ENCODE data around the gene PXDN. TPM values are rescaled to one million over a fixed set of nuclear protein-coding genes. Genes with fewer than 3 reads are reported as not detected.

The PXDN gene
- total RNA-seq, 2 experiments from 2014 or later: 0.86 to 1.8 TPM

DNA sequence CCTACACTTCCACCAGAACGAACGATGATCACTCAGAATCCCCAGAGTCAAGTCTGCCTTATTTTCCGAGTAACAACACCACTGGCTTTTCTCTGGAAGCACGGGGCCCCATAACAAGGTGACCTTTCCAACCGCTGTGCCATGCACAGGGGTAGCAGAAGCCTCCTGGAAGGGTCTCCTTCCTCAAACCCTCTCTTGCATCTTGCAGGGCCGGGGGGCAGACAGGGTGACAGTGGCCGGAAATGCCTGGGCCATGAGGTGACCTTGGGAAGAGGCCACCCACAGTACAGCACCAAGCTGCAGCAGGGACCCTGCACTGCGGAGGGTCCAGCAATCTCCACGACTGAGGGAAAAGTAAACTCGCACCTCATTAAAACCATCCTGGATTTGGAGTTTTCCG is 108.5 kb downstream of the PXDN start:
- Mint-ChIP-seq H3K36me3 (no peaks in the 10 kb centered on the region), H3K9me3 (no peaks in the 10 kb centered on the region), H3K27me3 (peaks cover 3% of the 10 kb centered on the region), H3K27ac (no peak overlapping the region), H3K4me1 (no peaks in the 10 kb centered on the region), H3K4me3 (no peak overlapping the region)
- no peak for DNase-seq
- POLR2A ChIA-PET: no interaction called here
- no peak for ATAC-seq (ENCODE audit: low read depth)

DNA sequence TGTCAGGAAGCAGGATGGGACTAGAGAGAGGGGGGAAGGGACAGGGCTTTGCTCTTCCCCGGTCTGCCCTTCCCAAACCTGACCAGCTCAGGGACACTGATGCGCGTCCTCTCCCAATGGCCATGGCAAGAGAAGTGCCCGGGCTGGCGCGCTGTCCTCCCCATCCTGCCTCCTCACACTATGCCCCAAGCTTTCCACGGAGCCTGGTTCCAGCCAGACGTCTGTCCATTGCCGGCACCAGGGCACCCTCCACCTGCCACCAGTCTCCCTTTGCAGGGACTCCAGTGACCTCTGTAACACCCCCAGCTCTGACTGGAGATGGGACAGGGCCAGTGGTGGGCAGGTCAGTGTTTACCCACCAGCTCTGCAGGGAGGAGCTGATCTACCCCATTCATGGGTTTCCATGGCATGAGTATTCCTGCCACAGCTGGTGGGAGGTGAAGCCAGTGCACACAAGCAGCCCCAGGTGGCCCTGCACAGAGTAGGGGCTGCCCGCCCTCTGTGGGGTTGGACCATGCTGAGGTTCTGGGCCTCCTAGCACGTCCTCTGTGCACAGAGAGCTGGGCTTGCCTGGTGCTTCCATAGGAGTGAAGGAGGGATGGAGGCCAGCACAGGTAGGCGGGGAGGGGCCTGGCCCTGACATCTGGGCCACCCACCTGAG is 109.5 kb downstream of the PXDN start:
- no peaks in the 10 kb centered on the region for H3K36me3 Mint-ChIP-seq
- no peak for ATAC-seq (ENCODE audit: low read depth)
- H3K9me3 Mint-ChIP-seq: no peaks in the 10 kb centered on the region
- no peak overlapping the region for H3K27ac Mint-ChIP-seq
- no peak for DNase-seq
- no peak overlapping the region for H3K4me3 Mint-ChIP-seq
- H3K27me3 Mint-ChIP-seq: peaks cover 3% of the 10 kb centered on the region
- POLR2A ChIA-PET: no interaction called here
- H3K4me1 Mint-ChIP-seq: no peaks in the 10 kb centered on the region

DNA sequence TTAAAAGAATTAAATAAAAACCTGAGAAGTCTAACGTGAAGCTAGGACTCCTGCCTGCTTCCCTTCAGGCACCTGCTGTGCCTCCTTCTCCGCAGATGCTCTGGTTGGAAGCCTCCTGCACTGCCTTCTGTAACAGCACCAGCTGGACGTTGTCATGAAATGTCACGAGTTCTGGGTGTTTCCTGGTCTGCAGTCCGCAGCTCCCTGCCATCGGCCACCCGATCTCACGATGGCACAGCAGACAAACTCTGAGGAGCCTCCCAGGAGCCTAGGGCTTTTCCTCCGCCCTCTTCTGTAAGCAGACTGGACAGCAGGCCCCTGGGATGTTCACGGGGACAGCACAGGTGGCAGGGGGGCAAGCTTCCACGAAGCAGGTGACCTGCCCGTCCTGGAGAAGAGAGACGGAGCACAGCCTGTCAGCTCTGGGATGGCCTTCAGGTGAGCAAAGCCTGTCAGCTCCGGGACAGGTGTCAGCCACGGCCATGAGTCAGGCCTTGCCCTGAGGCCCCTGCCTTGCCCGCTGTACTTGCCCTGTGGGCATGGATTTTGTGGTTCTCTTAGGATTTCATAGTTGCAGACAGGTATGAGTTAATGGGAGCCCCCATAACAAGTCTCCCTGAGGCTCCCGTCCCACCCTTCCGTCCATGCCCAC is 110.3 kb downstream of the PXDN start:
- Mint-ChIP-seq H3K4me3 (no peak overlapping the region), H3K4me1 (no peaks in the 10 kb centered on the region), H3K27me3 (peaks cover 3% of the 10 kb centered on the region), H3K9me3 (no peaks in the 10 kb centered on the region), H3K27ac (no peak overlapping the region), H3K36me3 (no peaks in the 10 kb centered on the region)
- POLR2A ChIA-PET: no interaction called here
- no peak for DNase-seq
- ATAC-seq (ENCODE audit: low read depth): no peak

DNA sequence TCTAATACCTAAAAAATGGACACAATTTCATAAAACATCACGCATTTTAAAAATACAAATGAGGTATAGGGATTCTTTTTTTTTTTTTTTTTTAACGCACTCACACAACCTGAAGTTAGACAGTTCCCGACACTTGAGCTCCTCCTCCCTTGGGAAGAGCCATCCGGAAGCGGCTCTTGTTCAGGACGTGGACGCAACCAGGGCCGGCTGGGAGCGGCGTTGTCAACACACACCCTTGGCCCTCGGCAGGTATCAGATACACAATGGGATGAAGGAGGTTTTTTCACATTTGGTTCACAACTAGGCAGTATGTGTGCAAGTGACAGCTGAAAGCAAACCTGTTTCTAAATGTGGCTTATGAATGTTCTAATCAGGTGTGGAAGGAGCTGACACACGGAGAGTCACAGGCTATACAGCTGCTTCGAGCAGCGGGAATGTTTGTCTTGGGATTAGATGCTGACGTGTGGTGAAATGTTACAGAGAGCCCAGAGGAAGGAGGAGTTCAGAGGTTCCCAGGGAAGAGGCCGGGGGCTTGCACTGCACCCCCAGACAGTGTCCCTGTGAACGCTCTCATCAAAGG is 111.1 kb downstream of the PXDN start:
- Mint-ChIP-seq H3K36me3 (no peaks in the 10 kb centered on the region), H3K9me3 (no peaks in the 10 kb centered on the region), H3K27ac (no peak overlapping the region), H3K4me1 (no peaks in the 10 kb centered on the region), H3K27me3 (peaks cover 3% of the 10 kb centered on the region), H3K4me3 (no peak overlapping the region)
- no peak for ATAC-seq (ENCODE audit: low read depth)
- no peak for DNase-seq
- POLR2A ChIA-PET: interaction anchor here (0.7 kb wide), 1 partner anchor 140 kb away, joined by 4 read pairs; no protein-coding TSS in a partner anchor

DNA sequence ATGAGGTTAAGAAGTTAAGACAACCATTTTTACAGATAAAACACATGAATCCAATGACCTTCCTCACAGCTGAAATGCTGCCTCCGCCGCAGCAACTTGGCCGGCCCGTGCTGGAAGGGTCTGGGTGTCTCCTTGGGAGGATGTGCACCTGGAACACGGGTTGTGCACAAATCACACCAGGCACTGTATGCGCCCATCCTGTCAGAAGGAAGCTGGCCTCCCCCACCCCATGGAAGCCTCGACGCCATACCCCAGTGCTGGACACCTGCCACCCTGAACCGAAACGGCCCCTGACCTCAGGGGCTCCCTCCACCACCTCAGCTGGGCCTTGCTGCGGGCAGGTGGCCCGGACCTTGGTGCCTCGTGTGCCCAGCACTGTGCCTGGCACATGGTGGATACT is 111.8 kb downstream of the PXDN start:
- H3K36me3 Mint-ChIP-seq: no peaks in the 10 kb centered on the region
- no peaks in the 10 kb centered on the region for H3K4me1 Mint-ChIP-seq
- peaks cover 3% of the 10 kb centered on the region for H3K27me3 Mint-ChIP-seq
- ATAC-seq (ENCODE audit: low read depth) (no peak), DNase-seq (no peak)
- POLR2A ChIA-PET: no interaction called here
- no peak overlapping the region for H3K4me3 Mint-ChIP-seq
- H3K9me3 Mint-ChIP-seq: no peaks in the 10 kb centered on the region
- H3K27ac Mint-ChIP-seq: no peak overlapping the region

DNA sequence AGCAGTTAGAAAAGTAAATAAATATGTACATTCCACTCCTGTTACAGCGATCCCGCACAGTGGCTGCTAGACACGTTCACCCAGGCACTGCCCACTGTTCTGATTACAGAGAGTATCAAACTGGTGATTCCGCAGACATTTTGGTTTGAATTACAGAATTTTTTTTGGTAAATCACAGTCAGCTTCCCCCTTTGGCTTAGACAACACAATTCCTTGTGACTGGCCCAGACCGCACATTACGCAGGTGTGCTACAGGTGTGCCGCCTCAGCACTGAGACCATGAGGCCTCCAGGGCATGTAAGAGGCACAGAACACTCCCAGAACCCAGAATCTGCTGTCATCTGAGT is 112.3 kb downstream of the PXDN start:
- Mint-ChIP-seq H3K4me3 (no peak overlapping the region), H3K9me3 (no peaks in the 10 kb centered on the region), H3K4me1 (no peaks in the 10 kb centered on the region), H3K27me3 (peaks cover 3% of the 10 kb centered on the region), H3K36me3 (no peaks in the 10 kb centered on the region), H3K27ac (no peak overlapping the region)
- DNase-seq: no peak
- POLR2A ChIA-PET: no interaction called here
- ATAC-seq (ENCODE audit: low read depth): no peak

DNA sequence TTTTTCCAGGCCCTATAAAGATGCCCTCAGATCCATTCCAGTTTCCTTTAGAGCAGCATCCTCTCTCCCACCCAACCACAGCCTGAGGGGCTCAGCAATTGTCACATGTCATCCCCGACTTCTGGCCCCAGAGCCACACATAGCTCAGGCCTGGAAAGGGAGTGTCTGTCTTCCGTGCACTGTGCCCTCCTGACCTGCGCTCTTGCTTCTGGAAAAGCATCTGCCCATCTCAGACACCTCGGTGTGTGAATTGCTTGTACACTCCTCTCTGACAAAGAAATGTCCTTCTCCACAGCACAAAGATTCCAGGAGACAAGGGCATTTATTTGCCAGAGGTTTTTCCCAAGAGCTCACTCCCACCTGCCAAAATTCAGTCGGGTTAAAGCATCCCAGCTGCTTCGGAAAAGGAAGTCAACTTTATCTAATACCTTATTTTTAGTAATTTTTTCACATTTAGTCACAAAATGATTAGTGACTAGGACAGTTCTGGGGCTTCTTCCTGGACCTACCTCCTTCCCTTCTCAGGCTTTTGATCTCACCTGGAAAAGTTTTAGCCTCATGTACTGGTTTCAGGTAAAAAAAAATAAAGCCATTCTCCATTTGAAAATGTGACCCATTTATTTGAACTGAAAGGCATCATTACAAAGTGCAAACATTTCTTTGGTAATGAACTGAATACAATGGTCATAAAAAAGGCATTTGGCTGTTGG is 112.9 kb downstream of the PXDN start:
- Mint-ChIP-seq H3K27me3 (peaks cover 3% of the 10 kb centered on the region), H3K4me3 (no peak overlapping the region), H3K36me3 (no peaks in the 10 kb centered on the region), H3K27ac (no peak overlapping the region), H3K4me1 (no peaks in the 10 kb centered on the region), H3K9me3 (no peaks in the 10 kb centered on the region)
- POLR2A ChIA-PET: no interaction called here
- ATAC-seq (ENCODE audit: low read depth) (no peak), DNase-seq (no peak)

DNA sequence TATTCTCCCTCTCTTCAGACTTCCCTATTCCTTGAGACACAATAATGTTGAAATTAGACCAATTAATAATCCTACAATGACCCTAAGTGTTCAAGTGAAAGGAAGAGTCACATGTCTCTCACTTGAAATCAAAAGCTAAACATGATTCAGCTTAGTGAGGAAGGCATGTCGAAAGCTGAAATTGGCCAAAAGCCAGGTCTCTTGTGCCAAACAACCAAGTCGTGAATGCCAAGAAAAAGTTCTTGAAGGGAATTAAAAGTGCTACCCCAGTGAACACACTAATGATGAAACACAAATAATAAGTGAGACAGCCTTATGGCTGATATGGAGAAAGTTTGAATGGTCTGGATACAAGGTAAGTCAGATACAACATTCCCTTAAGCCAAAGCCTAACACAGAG is 115.4 kb downstream of the PXDN start:
- Mint-ChIP-seq H3K4me3 (no peak overlapping the region), H3K4me1 (no peaks in the 10 kb centered on the region), H3K9me3 (no peaks in the 10 kb centered on the region), H3K36me3 (no peaks in the 10 kb centered on the region), H3K27me3 (peaks cover 5% of the 10 kb centered on the region), H3K27ac (no peak overlapping the region)
- POLR2A ChIA-PET: no interaction called here
- no peak for DNase-seq
- ATAC-seq (ENCODE audit: low read depth): no peak

DNA sequence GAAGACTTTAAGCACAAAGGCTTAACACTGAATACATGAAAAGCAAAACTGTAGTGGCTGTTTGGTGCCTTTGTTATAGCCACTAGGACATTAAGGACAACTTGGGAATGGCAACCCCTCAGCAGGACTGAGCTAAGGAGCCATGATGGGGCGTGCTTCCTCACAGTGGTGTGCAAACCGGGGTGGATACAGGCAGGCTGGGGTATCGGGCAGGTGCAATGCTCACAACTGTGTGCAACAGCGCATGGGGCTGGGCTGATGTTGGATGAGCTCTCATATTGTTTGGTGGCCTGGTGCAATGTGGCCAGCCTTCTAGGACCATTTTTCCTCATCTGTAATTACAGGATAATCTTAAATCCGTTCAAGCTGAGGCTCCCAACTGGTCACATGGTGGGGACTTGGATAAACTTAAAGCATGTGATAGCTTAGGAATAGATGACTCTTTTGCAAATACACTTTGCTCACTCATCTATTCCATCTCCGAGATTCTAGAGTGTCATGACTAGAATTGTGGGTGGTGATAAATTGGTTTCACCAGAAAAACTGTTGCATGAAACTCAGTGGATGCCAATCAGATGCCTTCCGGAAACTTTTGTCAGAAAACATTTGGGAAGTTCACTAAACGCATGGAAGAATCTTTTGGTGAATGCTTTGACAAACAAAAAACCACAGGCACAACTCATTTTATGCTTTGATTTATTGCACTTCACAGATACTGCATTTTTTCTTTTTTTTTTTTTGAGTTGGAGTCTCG is 116.5 kb downstream of the PXDN start:
- ATAC-seq (ENCODE audit: low read depth) (no peak), DNase-seq (no peak)
- POLR2A ChIA-PET: no interaction called here
- Mint-ChIP-seq H3K4me1 (no peaks in the 10 kb centered on the region), H3K4me3 (no peak overlapping the region), H3K27ac (no peak overlapping the region), H3K27me3 (peaks cover 5% of the 10 kb centered on the region), H3K36me3 (no peaks in the 10 kb centered on the region), H3K9me3 (no peaks in the 10 kb centered on the region)

DNA sequence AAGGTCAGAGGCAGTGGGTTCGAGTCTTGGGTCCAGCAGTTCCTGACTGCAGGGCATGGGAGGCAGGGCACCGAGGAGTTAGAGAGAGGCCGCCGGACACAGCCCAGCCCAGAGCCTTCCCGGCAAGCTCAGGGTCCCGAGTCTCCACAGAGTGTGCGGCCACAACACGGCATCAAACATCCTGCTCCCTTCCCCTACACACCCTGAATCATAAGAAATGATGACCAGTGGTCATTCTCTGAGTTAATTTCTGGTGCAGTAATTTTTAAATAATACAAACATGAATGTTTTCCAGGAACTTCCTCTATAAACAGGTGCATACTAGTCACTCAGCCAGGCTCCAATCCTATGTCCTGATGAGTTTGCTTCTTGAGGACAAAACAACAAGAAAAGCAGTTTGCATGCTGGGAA is 118.0 kb downstream of the PXDN start:
- DNase-seq: no peak
- peaks cover 4% of the 10 kb centered on the region for H3K27me3 Mint-ChIP-seq
- H3K4me3 Mint-ChIP-seq: no peak overlapping the region
- H3K9me3 Mint-ChIP-seq: no peaks in the 10 kb centered on the region
- POLR2A ChIA-PET: no interaction called here
- no peak overlapping the region for H3K27ac Mint-ChIP-seq
- no peaks in the 10 kb centered on the region for H3K4me1 Mint-ChIP-seq
- H3K36me3 Mint-ChIP-seq: no peaks in the 10 kb centered on the region
- ATAC-seq (ENCODE audit: low read depth): no peak

DNA sequence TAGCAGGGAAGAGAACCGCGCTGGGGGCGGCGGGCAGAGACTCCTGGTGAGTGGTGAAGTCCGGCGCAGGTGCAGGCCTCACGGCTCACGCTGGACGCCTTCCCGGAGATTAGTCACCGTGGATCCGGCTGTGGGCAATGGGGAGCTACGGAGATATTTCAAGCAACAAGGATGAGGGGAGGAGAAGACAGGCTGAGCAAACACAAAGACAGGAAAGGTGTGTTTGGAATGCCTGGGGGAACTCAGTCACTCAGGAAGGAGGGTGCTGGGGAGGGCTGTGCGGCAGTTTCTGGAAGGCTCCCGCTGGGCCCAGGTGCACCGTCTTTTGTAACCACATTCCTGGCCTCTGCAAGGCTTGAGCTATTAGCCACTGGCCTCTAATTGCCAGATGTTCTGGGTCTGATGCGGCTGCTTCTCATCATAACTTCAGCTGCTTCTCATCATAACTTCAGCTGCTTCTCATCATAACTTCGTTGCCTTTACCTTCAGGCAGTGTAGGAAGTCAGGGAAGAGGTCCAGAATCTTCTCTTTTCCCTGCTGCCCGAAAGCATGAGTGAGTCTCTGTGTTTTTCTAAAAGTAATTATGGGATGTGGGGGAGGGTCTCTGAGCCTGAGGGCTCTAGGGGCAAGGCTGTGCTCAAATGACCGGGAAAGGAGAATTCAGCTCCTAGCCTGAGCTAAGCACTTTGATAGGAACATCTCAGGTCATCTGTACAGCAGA is 118.9 kb downstream of the PXDN start:
- ATAC-seq (ENCODE audit: low read depth) (no peak), DNase-seq (no peak)
- Mint-ChIP-seq H3K27me3 (peaks cover 2% of the 10 kb centered on the region), H3K4me1 (no peaks in the 10 kb centered on the region), H3K36me3 (no peaks in the 10 kb centered on the region), H3K9me3 (no peaks in the 10 kb centered on the region), H3K4me3 (no peak overlapping the region), H3K27ac (no peak overlapping the region)
- POLR2A ChIA-PET: no interaction called here

DNA sequence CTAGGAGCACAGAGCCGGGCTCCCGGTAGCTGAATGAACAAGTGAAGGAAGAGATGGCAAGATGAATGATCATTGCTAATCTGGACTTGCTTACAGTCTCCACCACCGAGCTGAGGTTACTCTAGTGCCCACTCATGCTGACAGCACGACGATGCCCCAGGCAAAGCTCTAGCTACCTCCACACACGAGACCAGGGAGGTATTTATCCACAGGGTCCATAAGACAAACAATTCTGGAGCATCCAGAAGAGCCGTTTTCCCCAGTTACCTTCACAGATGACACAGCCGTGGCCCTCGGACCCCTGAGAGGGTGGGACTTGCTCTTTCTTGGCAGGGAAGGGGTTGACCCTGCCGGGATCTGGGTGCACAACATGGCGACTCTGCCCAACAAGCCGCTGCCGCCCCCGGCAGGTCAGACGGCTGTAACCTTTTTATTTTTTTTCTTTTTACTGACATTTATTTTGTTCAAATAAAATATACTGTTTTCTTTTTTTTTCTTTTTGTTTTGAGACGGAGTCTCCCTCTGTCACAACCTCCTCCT is 120.3 kb downstream of the PXDN start:
- no peak overlapping the region for H3K4me3 Mint-ChIP-seq
- no peaks in the 10 kb centered on the region for H3K4me1 Mint-ChIP-seq
- H3K9me3 Mint-ChIP-seq: no peaks in the 10 kb centered on the region
- H3K27me3 Mint-ChIP-seq: peaks cover 2% of the 10 kb centered on the region
- ATAC-seq (ENCODE audit: low read depth): no peak
- no peak overlapping the region for H3K27ac Mint-ChIP-seq
- POLR2A ChIA-PET: no interaction called here
- no peaks in the 10 kb centered on the region for H3K36me3 Mint-ChIP-seq
- no peak for DNase-seq

Measured in activated naive CD8-positive, alpha-beta T cell treated with anti-CD3 and anti-CD28 coated beads, Interleukin-2, amount 10 ng/mL, durations not matched to agents 7 days and 5 days (primary cell).